Measurements from ENCODE around the gene R3HCC1L. TPM values are rescaled to one million over a fixed set of nuclear protein-coding genes. Genes with fewer than 3 reads are reported as not detected.

R3HCC1L gene
- total RNA-seq, 1 experiment from 2014 or later: 11.8 TPM

DNA sequence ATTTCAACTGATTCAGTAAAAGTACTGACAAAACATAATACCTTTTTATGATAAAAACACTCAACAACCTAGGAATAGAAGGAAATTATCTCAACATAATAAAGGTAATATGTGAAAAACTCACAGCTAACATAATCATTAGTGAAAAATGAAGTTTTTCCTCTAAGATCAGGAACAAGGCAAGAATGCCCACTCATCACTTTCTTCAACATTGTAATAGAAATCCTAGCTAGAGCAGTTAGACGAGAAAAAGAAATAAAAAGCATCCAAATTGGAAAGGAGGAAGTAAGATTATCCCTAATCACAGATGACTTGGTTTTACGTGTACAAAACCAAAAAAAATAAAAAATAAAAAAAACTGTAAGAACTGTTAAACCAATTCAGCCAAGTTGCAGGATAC lies 58.6 kb downstream of the R3HCC1L start:
- TF ChIP-seq, protein P1, sequence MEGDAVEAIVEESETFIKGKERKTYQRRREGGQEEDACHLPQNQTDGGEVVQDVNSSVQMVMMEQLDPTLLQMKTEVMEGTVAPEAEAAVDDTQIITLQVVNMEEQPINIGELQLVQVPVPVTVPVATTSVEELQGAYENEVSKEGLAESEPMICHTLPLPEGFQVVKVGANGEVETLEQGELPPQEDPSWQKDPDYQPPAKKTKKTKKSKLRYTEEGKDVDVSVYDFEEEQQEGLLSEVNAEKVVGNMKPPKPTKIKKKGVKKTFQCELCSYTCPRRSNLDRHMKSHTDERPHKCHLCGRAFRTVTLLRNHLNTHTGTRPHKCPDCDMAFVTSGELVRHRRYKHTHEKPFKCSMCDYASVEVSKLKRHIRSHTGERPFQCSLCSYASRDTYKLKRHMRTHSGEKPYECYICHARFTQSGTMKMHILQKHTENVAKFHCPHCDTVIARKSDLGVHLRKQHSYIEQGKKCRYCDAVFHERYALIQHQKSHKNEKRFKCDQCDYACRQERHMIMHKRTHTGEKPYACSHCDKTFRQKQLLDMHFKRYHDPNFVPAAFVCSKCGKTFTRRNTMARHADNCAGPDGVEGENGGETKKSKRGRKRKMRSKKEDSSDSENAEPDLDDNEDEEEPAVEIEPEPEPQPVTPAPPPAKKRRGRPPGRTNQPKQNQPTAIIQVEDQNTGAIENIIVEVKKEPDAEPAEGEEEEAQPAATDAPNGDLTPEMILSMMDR (IDR thresholded peaks at IDR 0.05; ENCODE audit: unreplicated experiment): no peak
- H3K27me3 Mint-ChIP-seq (ENCODE audit: unreplicated experiment): no peaks in the 10 kb centered on the region
- intact Hi-C loops (cut with micrococcal nuclease; ENCODE audit: unreplicated experiment): no loop called here
- H3K36me3 Mint-ChIP-seq (ENCODE audit: insufficient read depth, unreplicated experiment): no peaks in the 10 kb centered on the region
- CTCF ChIA-PET: no interaction called here
- no TSS peak for BruUV-seq (replicated peaks)
- H3K27ac Mint-ChIP-seq (ENCODE audit: unreplicated experiment): no peak overlapping the region
- peaks cover 9% of the 10 kb centered on the region for H3K4me1 Mint-ChIP-seq (ENCODE audit: low read depth, unreplicated experiment)
- H3K9me3 Mint-ChIP-seq (ENCODE audit: low read depth, unreplicated experiment): peaks cover 5% of the 10 kb centered on the region
- DNase-seq: no peak
- no peak overlapping the region for H3K4me3 Mint-ChIP-seq (ENCODE audit: low read depth, unreplicated experiment)

DNA sequence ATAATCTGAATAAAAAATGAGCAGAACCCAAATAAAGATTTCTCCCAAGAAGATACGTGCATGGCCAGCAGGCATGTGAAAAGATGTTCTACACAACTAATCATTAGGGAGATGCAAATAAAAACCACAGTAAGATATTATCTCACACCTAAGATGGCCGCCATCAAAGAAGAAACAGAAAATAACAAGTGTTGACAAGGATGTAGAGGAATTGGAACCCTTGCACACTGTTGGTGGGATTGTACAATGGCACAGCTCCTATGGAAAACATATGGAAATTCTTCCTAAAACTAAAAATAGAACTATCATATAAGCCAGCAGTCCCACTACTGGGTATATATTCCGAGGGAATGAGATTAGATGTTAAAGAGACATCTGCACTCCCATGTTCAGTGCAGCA lies 60.2 kb downstream of the R3HCC1L start:
- H3K27ac Mint-ChIP-seq (ENCODE audit: unreplicated experiment): no peak overlapping the region
- CTCF ChIA-PET: no interaction called here
- peaks cover 5% of the 10 kb centered on the region for H3K9me3 Mint-ChIP-seq (ENCODE audit: low read depth, unreplicated experiment)
- H3K36me3 Mint-ChIP-seq (ENCODE audit: insufficient read depth, unreplicated experiment): no peaks in the 10 kb centered on the region
- H3K4me1 Mint-ChIP-seq (ENCODE audit: low read depth, unreplicated experiment): peaks cover 10% of the 10 kb centered on the region
- no TSS peak for BruUV-seq (replicated peaks)
- intact Hi-C loops (cut with micrococcal nuclease; ENCODE audit: unreplicated experiment): no loop called here
- DNase-seq: no peak
- TF ChIP-seq, protein P1 (IDR thresholded peaks at IDR 0.05; ENCODE audit: unreplicated experiment): no peak
- no peaks in the 10 kb centered on the region for H3K27me3 Mint-ChIP-seq (ENCODE audit: unreplicated experiment)
- H3K4me3 Mint-ChIP-seq (ENCODE audit: low read depth, unreplicated experiment): no peak overlapping the region

DNA sequence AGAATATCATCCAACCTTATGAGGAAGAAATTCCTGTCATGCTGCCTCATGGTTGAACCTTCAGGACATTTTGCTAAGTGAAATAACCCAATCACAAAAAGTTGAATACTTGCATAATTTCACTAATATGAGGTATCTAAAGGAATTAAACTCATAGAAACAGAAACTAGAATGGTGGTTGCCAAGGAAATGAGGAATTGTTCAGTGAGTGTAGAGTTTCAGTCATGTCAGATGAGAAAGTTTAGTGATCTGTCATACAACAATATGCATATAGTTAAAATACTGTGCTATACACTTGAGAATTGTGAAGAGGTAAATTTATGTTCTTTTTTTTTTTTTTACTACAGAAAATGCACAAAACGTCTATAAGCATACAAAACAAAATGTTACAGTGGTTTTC lies 60.7 kb downstream of the R3HCC1L start:
- H3K27ac Mint-ChIP-seq (ENCODE audit: unreplicated experiment): no peak overlapping the region
- no peak for DNase-seq
- TF ChIP-seq, protein P1 (IDR thresholded peaks at IDR 0.05; ENCODE audit: unreplicated experiment): no peak
- CTCF ChIA-PET: no interaction called here
- H3K36me3 Mint-ChIP-seq (ENCODE audit: insufficient read depth, unreplicated experiment): no peaks in the 10 kb centered on the region
- peaks cover 10% of the 10 kb centered on the region for H3K4me1 Mint-ChIP-seq (ENCODE audit: low read depth, unreplicated experiment)
- no TSS peak for BruUV-seq (replicated peaks)
- H3K9me3 Mint-ChIP-seq (ENCODE audit: low read depth, unreplicated experiment): peaks cover 5% of the 10 kb centered on the region
- intact Hi-C loops (cut with micrococcal nuclease; ENCODE audit: unreplicated experiment): no loop called here
- H3K4me3 Mint-ChIP-seq (ENCODE audit: low read depth, unreplicated experiment): no peak overlapping the region
- H3K27me3 Mint-ChIP-seq (ENCODE audit: unreplicated experiment): no peaks in the 10 kb centered on the region

DNA sequence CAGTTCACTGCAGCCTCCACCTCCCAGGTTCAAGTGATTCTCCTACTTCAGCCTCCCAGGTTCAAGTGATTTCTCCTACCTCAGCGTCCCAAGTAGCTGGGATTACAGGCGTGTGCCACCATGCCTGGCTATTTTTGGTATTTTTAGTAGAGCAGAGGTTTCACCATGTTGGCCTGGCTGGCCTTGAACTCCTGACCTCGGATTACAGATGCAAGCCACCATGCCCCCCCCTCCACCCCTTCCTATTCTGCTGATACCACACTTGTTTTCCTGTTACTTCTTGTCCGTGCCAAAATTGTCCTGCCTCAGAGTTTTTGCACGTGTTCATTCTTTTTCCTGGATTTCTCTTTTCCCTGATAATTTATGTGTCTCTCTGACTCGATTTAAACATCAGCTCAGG lies 62.5 kb downstream of the R3HCC1L start:
- CTCF ChIA-PET: no interaction called here
- no peaks in the 10 kb centered on the region for H3K27me3 Mint-ChIP-seq (ENCODE audit: unreplicated experiment)
- no peak for DNase-seq
- intact Hi-C loops (cut with micrococcal nuclease; ENCODE audit: unreplicated experiment): no loop called here
- H3K4me3 Mint-ChIP-seq (ENCODE audit: low read depth, unreplicated experiment): no peak overlapping the region
- TF ChIP-seq, protein P1 (IDR thresholded peaks at IDR 0.05; ENCODE audit: unreplicated experiment): no peak
- peaks cover 10% of the 10 kb centered on the region for H3K4me1 Mint-ChIP-seq (ENCODE audit: low read depth, unreplicated experiment)
- H3K36me3 Mint-ChIP-seq (ENCODE audit: insufficient read depth, unreplicated experiment): no peaks in the 10 kb centered on the region
- H3K27ac Mint-ChIP-seq (ENCODE audit: unreplicated experiment): no peak overlapping the region
- H3K9me3 Mint-ChIP-seq (ENCODE audit: low read depth, unreplicated experiment): peaks cover 5% of the 10 kb centered on the region
- no TSS peak for BruUV-seq (replicated peaks)

DNA sequence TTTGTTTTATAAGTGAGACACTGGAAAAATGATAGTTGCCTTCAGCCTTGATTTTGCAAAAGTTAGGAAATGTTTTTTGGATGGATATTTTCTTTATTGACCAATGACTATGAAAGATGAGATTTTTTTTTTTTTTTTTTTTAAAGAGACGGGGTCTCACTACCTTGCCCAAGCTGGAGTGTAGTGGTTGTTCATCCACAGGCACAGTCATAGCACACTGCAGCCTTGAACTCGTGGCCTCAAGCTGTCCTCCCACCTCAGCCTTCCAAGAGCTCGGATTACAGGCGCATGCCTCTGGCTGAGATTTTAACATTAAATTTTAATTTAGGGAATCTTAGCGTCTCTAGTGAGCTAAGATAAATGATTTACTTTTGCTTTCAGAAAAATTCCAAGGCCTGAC lies 67.3 kb downstream of the R3HCC1L start:
- BruUV-seq (replicated peaks): no TSS peak
- TF ChIP-seq, protein P1 (IDR thresholded peaks at IDR 0.05; ENCODE audit: unreplicated experiment): no peak
- no peaks in the 10 kb centered on the region for H3K36me3 Mint-ChIP-seq (ENCODE audit: insufficient read depth, unreplicated experiment)
- CTCF ChIA-PET: no interaction called here
- H3K4me1 Mint-ChIP-seq (ENCODE audit: low read depth, unreplicated experiment): peaks cover 10% of the 10 kb centered on the region
- no peak overlapping the region for H3K27ac Mint-ChIP-seq (ENCODE audit: unreplicated experiment)
- H3K27me3 Mint-ChIP-seq (ENCODE audit: unreplicated experiment): no peaks in the 10 kb centered on the region
- H3K4me3 Mint-ChIP-seq (ENCODE audit: low read depth, unreplicated experiment): no peak overlapping the region
- intact Hi-C loops (cut with micrococcal nuclease; ENCODE audit: unreplicated experiment): no loop called here
- no peaks in the 10 kb centered on the region for H3K9me3 Mint-ChIP-seq (ENCODE audit: low read depth, unreplicated experiment)
- DNase-seq: no peak

Data from Calu3 (cell line).